ENCODE results near the gene PSG5. TPM values are rescaled to one million over a fixed set of nuclear protein-coding genes. Genes with fewer than 3 reads are reported as not detected.
A peak's percentile ranks its signal among the peaks of the same experiment; 100 is the strongest.
"Not testable (repeated sequence)": the region's sequence is repeated elsewhere in the genome, so short reads cannot be mapped to it uniquely, and the experiment has no call there.

Gene PSG5
- total RNA-seq, 1 donor from 2014 or later, result not detected

DNA sequence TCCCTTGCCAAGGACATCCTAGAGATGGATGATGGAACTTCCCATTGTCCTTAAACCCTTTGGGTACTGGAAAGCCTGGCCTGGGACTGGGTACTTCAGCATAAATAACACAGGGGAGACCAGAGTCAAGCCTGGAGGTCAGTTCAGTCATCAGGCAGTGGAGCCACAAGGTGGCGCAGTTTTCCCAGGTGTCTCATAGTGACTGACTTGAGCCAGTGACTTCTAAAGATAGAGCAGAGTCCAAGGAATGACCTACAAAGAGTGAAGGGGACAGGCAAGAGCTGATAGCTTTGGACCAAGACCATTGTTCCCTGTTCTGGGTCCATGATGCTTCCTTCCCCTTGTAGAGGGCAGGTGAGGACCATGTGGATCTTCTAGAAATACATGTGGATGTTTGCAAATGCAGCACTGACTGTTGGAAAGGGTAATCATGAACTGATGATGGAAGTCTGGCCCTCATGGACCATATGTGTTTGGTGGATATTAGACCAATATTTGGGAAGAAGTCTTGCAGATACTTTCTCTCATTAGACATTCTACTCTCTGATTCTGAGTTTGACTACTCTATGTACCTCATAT, 6.7 kb downstream of the PSG5 start:
- H3K9me3 ChIP-seq (ENCODE audit: low read depth); H2AFZ ChIP-seq (replicated peaks); H3K27me3 ChIP-seq; H3K27ac ChIP-seq; H3K4me2 ChIP-seq; H3K36me3 ChIP-seq; H3K4me3 ChIP-seq; H3K27ac Mint-ChIP-seq; H3K79me2 ChIP-seq (ENCODE audit: low read depth); H3K4me1 ChIP-seq; H3F3A ChIP-seq (ENCODE audit: low read depth); H3K9ac ChIP-seq; H4K20me1 ChIP-seq (ENCODE audit: low read depth); DNase-seq (ENCODE audit: low spot score); H3K4me1 Mint-ChIP-seq; H3K27me3 Mint-ChIP-seq (ENCODE audit: insufficient read depth, low read depth); H3K36me3 Mint-ChIP-seq; H3K4me3 Mint-ChIP-seq: not testable (repeated sequence)
- H3K9me3 Mint-ChIP-seq, result peaks cover 15% of the 10 kb centered on the region
- TF ChIP-seq CTCF (IDR thresholded peaks at IDR 0.05), result peak; percentile 11

DNA sequence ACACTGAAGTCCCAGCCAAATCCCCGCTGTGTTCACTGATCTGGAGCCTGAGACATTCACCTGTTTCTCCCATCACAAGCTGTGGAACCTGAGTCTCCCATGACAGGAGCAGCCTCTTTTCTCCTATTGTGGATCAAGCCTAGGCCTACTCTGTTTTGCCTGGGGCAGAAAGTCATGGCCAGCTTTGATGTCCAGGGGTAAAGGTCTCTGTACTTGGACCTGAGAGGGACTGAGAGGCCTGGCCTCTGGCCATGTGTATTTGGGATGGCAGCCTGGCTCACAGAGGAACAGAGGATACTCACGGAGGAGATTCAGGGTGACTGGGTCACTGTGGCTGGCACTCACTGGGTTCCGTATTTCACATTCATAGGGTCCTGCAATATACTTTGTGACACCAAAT, 7.8 kb downstream of the PSG5 start:
- not testable (repeated sequence) for H4K20me1 ChIP-seq (ENCODE audit: low read depth); H3K27ac ChIP-seq; H3K4me1 Mint-ChIP-seq; H3K36me3 Mint-ChIP-seq; H3K27me3 Mint-ChIP-seq (ENCODE audit: insufficient read depth, low read depth); H3K9me3 ChIP-seq (ENCODE audit: low read depth); H3K79me2 ChIP-seq (ENCODE audit: low read depth); DNase-seq (ENCODE audit: low spot score); H3K27ac Mint-ChIP-seq; H3K9ac ChIP-seq; H2AFZ ChIP-seq (replicated peaks); H3F3A ChIP-seq (ENCODE audit: low read depth); H3K27me3 ChIP-seq; H3K36me3 ChIP-seq; H3K4me3 Mint-ChIP-seq; H3K4me2 ChIP-seq; H3K4me3 ChIP-seq; H3K4me1 ChIP-seq
- H3K9me3 Mint-ChIP-seq, result peaks cover 15% of the 10 kb centered on the region

- H3K4me1 ChIP-seq; DNase-seq (ENCODE audit: low spot score); H3K4me2 ChIP-seq; H3K27ac Mint-ChIP-seq; H3K4me3 ChIP-seq; H3K4me1 Mint-ChIP-seq; H3K27me3 ChIP-seq; H4K20me1 ChIP-seq (ENCODE audit: low read depth); H3K79me2 ChIP-seq (ENCODE audit: low read depth); H3K27me3 Mint-ChIP-seq (ENCODE audit: insufficient read depth, low read depth); H3K9me3 ChIP-seq (ENCODE audit: low read depth); H3F3A ChIP-seq (ENCODE audit: low read depth); H2AFZ ChIP-seq (replicated peaks); H3K4me3 Mint-ChIP-seq; H3K9ac ChIP-seq; H3K36me3 ChIP-seq; H3K27ac ChIP-seq; H3K36me3 Mint-ChIP-seq: not testable (repeated sequence)
- peaks cover 12% of the 10 kb centered on the region for H3K9me3 Mint-ChIP-seq
Measured at GRCh38 chr19:43165906-43166305, 20.4 kb downstream of the PSG5 start.

GRCh38 chr19:43163135-43163534, 23.2 kb downstream of the PSG5 start:
- not testable (repeated sequence) for H3K27ac ChIP-seq; H3K4me3 ChIP-seq; H3K27me3 ChIP-seq; H3K27me3 Mint-ChIP-seq (ENCODE audit: insufficient read depth, low read depth); H3K36me3 Mint-ChIP-seq; H3K9me3 Mint-ChIP-seq; H4K20me1 ChIP-seq (ENCODE audit: low read depth); H2AFZ ChIP-seq (replicated peaks); H3K4me2 ChIP-seq; H3K79me2 ChIP-seq (ENCODE audit: low read depth); H3F3A ChIP-seq (ENCODE audit: low read depth); H3K4me1 Mint-ChIP-seq; H3K27ac Mint-ChIP-seq; H3K4me3 Mint-ChIP-seq; H3K4me1 ChIP-seq; H3K9ac ChIP-seq; DNase-seq (ENCODE audit: low spot score); H3K36me3 ChIP-seq
- H3K9me3 ChIP-seq (ENCODE audit: low read depth), result peaks cover 17% of the 10 kb centered on the region

GRCh38 chr19:43162261-43162660, 24.1 kb downstream of the PSG5 start:
- H3K27ac Mint-ChIP-seq, H3K27me3 ChIP-seq: not testable (repeated sequence)

More at GRCh38 chr19:43162261-43162660, 24.1 kb downstream of the PSG5 start:
- H3K9me3 Mint-ChIP-seq; H3K4me3 ChIP-seq; H3F3A ChIP-seq (ENCODE audit: low read depth); H3K4me3 Mint-ChIP-seq; H3K4me1 Mint-ChIP-seq; H3K4me2 ChIP-seq; H3K4me1 ChIP-seq; H4K20me1 ChIP-seq (ENCODE audit: low read depth); H3K36me3 Mint-ChIP-seq; H2AFZ ChIP-seq (replicated peaks); H3K27ac ChIP-seq; H3K36me3 ChIP-seq; DNase-seq (ENCODE audit: low spot score); H3K79me2 ChIP-seq (ENCODE audit: low read depth); H3K27me3 Mint-ChIP-seq (ENCODE audit: insufficient read depth, low read depth); H3K9ac ChIP-seq: not testable (repeated sequence)
- H3K9me3 ChIP-seq (ENCODE audit: low read depth), result peaks cover 11% of the 10 kb centered on the region

Measured in neural progenitor cell (in vitro differentiated cells).